Progenitor cell of endocrine pancreas (in vitro differentiated cells): ENCODE measurements around the gene SMPDL3B. TPM values are rescaled to one million over a fixed set of nuclear protein-coding genes. Genes with fewer than 3 reads are reported as not detected.

Source experiments
- DNase-seq: peaks from one replicate; pipeline ENCODE4 v3.0.0; 2021; ENCODE audit warnings: low spot score; ENCODE audit not compliant: unreplicated experiment
- H3K27ac Mint-ChIP-seq: 2 replicates; pipeline ENCODE4 v1.8.0; 2021; ENCODE audit warnings: mild to moderate bottlenecking, moderate library complexity, mixed read lengths
- H3K27me3 Mint-ChIP-seq: 2 replicates; pipeline ENCODE4 v1.8.0; 2021; ENCODE audit warnings: mixed read lengths
- H3K36me3 Mint-ChIP-seq: 2 replicates; pipeline ENCODE4 v1.8.0; 2022; ENCODE audit warnings: mixed read lengths; ENCODE audit not compliant: insufficient read depth
- H3K4me1 Mint-ChIP-seq: 2 replicates; pipeline ENCODE4 v1.8.0; 2021; ENCODE audit warnings: low read depth, mixed read lengths
- H3K4me3 Mint-ChIP-seq: 2 replicates; pipeline ENCODE4 v1.8.0; 2021; ENCODE audit warnings: low read depth, mild to moderate bottlenecking, moderate library complexity, mixed read lengths
- H3K9me3 Mint-ChIP-seq: 2 replicates; pipeline ENCODE4 v1.8.0; 2021; ENCODE audit warnings: low read depth, mixed read lengths
- total RNA-seq: library from RNA; stranded (reverse); gene quantifications from 2 replicates; pipeline ENCODE4 v1.2.1, GENCODE V29; 2021
- TF ChIP-seq, protein P1 (sequence below): fragments of 200-600 bp; sonication (generic); IDR thresholded peaks from one replicate; pipeline ENCODE4 v1.5.0; 2021; ENCODE audit warnings: antibody characterized with exemption, mild to moderate bottlenecking; ENCODE audit not compliant: unreplicated experiment

The SMPDL3B gene
- total RNA-seq, 1 donor from 2014 or later, result 18.5 TPM

DNA sequence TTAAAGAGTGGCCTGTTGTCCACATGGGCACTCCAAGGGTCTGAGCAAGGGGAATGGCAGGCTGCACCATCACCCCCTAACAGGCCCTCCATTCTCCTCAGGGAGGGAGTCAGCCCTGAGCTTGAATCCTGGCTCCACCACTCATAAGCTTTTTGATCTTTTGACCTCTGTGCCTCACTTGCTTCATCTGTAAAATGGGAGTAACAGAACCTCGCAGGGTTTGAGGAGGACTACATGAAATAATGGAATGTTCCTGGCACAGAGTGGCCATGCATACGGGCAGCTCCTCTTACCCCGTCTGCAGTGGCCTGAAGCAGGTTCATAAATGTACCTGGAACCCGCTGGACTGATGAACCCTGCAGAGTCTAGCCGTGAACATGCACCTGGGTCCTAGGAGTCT, 22.9 kb downstream of the SMPDL3B start:
- Mint-ChIP-seq H3K27me3 (no peaks in the 10 kb centered on the region), H3K9me3 (no peaks in the 10 kb centered on the region), H3K4me1 (peaks cover 13% of the 10 kb centered on the region), H3K4me3 (no peak overlapping the region), H3K36me3 (peaks cover 2% of the 10 kb centered on the region), H3K27ac (no peak overlapping the region)
- TF ChIP-seq, protein P1, sequence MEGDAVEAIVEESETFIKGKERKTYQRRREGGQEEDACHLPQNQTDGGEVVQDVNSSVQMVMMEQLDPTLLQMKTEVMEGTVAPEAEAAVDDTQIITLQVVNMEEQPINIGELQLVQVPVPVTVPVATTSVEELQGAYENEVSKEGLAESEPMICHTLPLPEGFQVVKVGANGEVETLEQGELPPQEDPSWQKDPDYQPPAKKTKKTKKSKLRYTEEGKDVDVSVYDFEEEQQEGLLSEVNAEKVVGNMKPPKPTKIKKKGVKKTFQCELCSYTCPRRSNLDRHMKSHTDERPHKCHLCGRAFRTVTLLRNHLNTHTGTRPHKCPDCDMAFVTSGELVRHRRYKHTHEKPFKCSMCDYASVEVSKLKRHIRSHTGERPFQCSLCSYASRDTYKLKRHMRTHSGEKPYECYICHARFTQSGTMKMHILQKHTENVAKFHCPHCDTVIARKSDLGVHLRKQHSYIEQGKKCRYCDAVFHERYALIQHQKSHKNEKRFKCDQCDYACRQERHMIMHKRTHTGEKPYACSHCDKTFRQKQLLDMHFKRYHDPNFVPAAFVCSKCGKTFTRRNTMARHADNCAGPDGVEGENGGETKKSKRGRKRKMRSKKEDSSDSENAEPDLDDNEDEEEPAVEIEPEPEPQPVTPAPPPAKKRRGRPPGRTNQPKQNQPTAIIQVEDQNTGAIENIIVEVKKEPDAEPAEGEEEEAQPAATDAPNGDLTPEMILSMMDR, result no peak
- no peak for DNase-seq

DNA sequence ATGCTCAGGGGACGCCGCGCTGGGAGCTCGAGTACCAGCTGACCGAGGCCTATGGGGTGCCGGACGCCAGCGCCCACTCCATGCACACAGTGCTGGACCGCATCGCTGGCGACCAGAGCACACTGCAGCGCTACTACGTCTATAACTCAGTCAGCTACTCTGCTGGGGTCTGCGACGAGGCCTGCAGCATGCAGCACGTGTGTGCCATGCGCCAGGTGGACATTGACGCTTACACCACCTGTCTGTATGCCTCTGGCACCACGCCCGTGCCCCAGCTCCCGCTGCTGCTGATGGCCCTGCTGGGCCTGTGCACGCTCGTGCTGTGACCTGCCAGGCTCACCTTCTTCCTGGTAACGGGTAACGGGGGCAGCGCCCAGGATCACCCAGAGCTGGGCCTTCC, 23.7 kb downstream of the SMPDL3B start:
- TF ChIP-seq, protein P1, result no peak
- Mint-ChIP-seq H3K4me3 (no peak overlapping the region), H3K36me3 (peaks cover 2% of the 10 kb centered on the region), H3K4me1 (peaks cover 13% of the 10 kb centered on the region), H3K27me3 (no peaks in the 10 kb centered on the region), H3K27ac (no peak overlapping the region), H3K9me3 (no peaks in the 10 kb centered on the region)
- DNase-seq, result no peak

DNA sequence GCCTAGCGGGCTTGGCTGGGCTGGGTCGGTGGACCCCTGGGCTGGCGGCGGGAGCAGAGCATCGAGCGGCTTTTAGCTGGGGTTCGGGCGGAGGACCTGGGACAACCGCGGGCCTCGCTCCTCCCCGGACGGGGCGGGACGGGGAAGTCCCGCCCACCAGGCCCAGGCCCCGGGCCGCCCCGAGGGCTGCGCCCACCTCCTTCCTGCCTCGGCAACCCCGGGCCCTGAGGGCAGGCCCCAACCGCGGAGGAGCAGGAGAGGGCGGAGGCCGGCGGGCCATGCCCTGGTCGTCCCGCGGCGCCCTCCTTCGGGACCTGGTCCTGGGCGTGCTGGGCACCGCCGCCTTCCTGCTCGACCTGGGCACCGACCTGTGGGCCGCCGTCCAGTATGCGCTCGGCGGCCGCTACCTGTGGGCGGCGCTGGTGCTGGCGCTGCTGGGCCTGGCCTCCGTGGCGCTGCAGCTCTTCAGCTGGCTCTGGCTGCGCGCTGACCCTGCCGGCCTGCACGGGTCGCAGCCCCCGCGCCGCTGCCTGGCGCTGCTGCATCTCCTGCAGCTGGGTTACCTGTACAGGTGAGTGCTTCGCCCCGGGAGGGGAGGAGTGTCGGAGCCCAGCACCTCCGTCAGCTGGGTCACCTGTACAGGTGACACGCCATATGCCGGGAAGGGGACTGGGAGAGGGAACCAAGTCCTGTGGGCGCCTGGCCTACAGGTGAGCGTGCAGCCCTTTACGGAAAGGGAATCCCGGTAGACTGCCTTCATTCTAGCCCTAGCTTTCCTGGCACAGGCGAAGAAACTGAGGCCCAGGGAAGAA, 25.2 kb downstream of the SMPDL3B start, which contains the start of gene XKR8:
Gene XKR8 (plus strand): TSS at position 182 of the 812 bp plus-strand sequence. CDS start 97 bp downstream, at position 279.
- Mint-ChIP-seq H3K9me3 (no peaks in the 10 kb centered on the region), H3K4me3 (peak within 1 kb of the TSS; percentile 73), H3K4me1 (peaks cover 16% of the 10 kb centered on the region), H3K36me3 (peaks cover 2% of the 10 kb centered on the region), H3K27ac (peak within 1 kb of the TSS; percentile 94), H3K27me3 (no peaks in the 10 kb centered on the region)
- TF ChIP-seq, protein P1, result peak; percentile 64
- DNase-seq, result peak; percentile 74

DNA sequence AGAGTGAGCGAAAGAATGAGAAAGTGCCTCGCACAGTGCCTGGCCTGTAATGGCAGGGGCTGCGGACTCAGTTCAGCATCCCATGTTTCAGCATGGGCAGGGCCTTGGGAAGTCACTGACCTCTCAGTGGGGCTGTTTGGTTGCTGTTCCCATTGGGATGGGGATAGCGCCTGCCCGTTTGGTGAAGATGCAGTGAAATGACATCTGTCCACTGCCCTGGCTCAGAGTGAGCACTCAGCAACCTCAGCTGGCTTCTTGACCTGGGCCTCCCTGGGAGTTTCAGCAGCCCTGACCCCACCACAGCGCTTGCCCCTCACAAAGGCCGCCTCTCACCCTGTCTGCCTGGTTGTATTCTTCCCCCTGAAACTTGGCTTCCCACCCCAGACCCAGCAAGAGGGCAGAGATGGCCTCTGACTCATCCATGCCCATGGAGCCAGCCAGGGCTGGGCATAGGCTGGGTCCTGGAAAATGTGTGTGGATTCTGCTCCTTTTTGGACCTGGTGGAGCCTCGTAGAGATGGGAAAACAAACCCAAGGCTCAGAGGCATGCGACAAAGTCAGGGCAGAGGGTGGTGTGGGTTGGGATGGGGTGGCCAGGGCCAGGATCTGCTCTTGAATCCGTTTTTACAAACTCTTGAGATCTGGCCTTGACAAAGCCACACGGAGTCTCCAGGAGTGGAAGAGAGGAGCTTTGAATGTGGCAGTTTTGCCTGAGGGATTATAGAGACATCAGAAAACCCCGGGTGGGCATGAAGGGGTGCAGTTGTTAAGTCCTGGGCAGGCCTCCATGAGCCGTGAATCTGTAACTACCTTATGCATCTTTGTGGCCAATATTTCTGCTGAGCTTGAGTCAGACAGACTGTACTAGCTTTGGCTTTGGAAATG, 26.2 kb downstream of the SMPDL3B start:
- H3K27me3 Mint-ChIP-seq, result no peaks in the 10 kb centered on the region

More for the DNA sequence above, 26.2 kb downstream of the SMPDL3B start:
- peak overlapping the region; percentile 37 for H3K27ac Mint-ChIP-seq
- peak overlapping the region; percentile 73 for H3K4me3 Mint-ChIP-seq
- TF ChIP-seq, protein P1, result no peak
- no peak for DNase-seq
- no peaks in the 10 kb centered on the region for H3K9me3 Mint-ChIP-seq
- peaks cover 16% of the 10 kb centered on the region for H3K4me1 Mint-ChIP-seq
- no peaks in the 10 kb centered on the region for H3K36me3 Mint-ChIP-seq
